Dermis blood vessel endothelial cell (primary cell): ENCODE measurements around the gene TRAK2. TPM values are rescaled to one million over a fixed set of nuclear protein-coding genes. Genes with fewer than 3 reads are reported as not detected.
"Not testable (repeated sequence)": the region's sequence is repeated elsewhere in the genome, so short reads cannot be mapped to it uniquely, and the experiment has no call there.

Source experiments
- DNase-seq: peaks from one replicate; pipeline ENCODE4 v3.0.0; 2010
- total RNA-seq: library from RNA; depleted of rRNA; stranded (reverse); fragments of >200 nt; gene quantifications from 2 replicates; pipeline ENCODE4 v1.2.3, GENCODE V29; 2014

The TRAK2 gene
- total RNA-seq, 1 donor from 2014 or later = 40.7 TPM

- DNase-seq = no peak
Observed at GRCh38 chr2:201448061-201448460, 3.2 kb downstream of the TRAK2 start.

GRCh38 chr2:201447086-201447485, 4.2 kb downstream of the TRAK2 start:
- no peak for DNase-seq

GRCh38 chr2:201444746-201445465, 6.4 kb downstream of the TRAK2 start:
- no peak for DNase-seq

- DNase-seq = no peak
Observed at GRCh38 chr2:201441409-201441808, 9.8 kb downstream of the TRAK2 start.

GRCh38 chr2:201440182-201440581, 11.1 kb downstream of the TRAK2 start:
- DNase-seq = no peak

GRCh38 chr2:201439336-201439922, 11.8 kb downstream of the TRAK2 start:
- DNase-seq = not testable (repeated sequence)

GRCh38 chr2:201436141-201436540, 15.1 kb downstream of the TRAK2 start:
- DNase-seq = no peak

- DNase-seq = no peak
Observed at GRCh38 chr2:201433394-201433995, 17.8 kb downstream of the TRAK2 start.

- DNase-seq = peak; percentile 50
Observed at GRCh38 chr2:201432621-201433393, 18.5 kb downstream of the TRAK2 start.

GRCh38 chr2:201432038-201432620, 19.1 kb downstream of the TRAK2 start:
- peak; percentile 73 for DNase-seq

GRCh38 chr2:201430839-201431238, 20.4 kb downstream of the TRAK2 start:
- DNase-seq = no peak

GRCh38 chr2:201430322-201430721, 20.9 kb downstream of the TRAK2 start:
- DNase-seq = not testable (repeated sequence)

GRCh38 chr2:201429835-201430234, 21.4 kb downstream of the TRAK2 start:
- DNase-seq = not testable (repeated sequence)

- DNase-seq = not testable (repeated sequence)
Observed at GRCh38 chr2:201428366-201428765, 22.9 kb downstream of the TRAK2 start.

- no peak for DNase-seq
Observed at GRCh38 chr2:201425952-201426351, 25.3 kb downstream of the TRAK2 start.

GRCh38 chr2:201420442-201421113, 30.7 kb downstream of the TRAK2 start:
- DNase-seq = peak; percentile 84

- DNase-seq = no peak
Observed at GRCh38 chr2:201419986-201420385, 31.3 kb downstream of the TRAK2 start.

GRCh38 chr2:201419057-201419635, 32.1 kb downstream of the TRAK2 start:
- DNase-seq = peak; percentile 52

GRCh38 chr2:201415149-201415548, 36.1 kb downstream of the TRAK2 start:
- no peak for DNase-seq

GRCh38 chr2:201414099-201415023, 36.9 kb downstream of the TRAK2 start:
- DNase-seq = peak; percentile 63

- no peak for DNase-seq
Observed at GRCh38 chr2:201413552-201413951, 37.7 kb downstream of the TRAK2 start.
